Measurements from ENCODE around the gene BICD1.

BICD1 gene

GRCh38 chr12:32252199-32253073, 145.8 kb downstream of the BICD1 start:
- no peak overlapping the region for H3K4me3 ChIP-seq (ENCODE audit: low read depth, low read length)
- no peak for DNase-seq (ENCODE audit: low read depth)
- TF ChIP-seq CTCF (conservative IDR thresholded peaks at IDR 0.05; ENCODE audit: low read depth, low read length): no peak

- DNase-seq (ENCODE audit: low read depth): peak; percentile 43
- no peak overlapping the region for H3K4me3 ChIP-seq (ENCODE audit: low read depth, low read length)
- no peak for TF ChIP-seq CTCF (conservative IDR thresholded peaks at IDR 0.05; ENCODE audit: low read depth, low read length)
Measured at GRCh38 chr12:32253154-32253790, 146.6 kb downstream of the BICD1 start.

- DNase-seq (ENCODE audit: low read depth): no peak
- H3K4me3 ChIP-seq (ENCODE audit: low read depth, low read length): no peak overlapping the region
- no peak for TF ChIP-seq CTCF (conservative IDR thresholded peaks at IDR 0.05; ENCODE audit: low read depth, low read length)
Measured at GRCh38 chr12:32254260-32254956, 147.8 kb downstream of the BICD1 start.

- H3K4me3 ChIP-seq (ENCODE audit: low read depth, low read length): no peak overlapping the region
- no peak for TF ChIP-seq CTCF (conservative IDR thresholded peaks at IDR 0.05; ENCODE audit: low read depth, low read length)
- no peak for DNase-seq (ENCODE audit: low read depth)
Measured at GRCh38 chr12:32255588-32255987, 148.9 kb downstream of the BICD1 start.

GRCh38 chr12:32257695-32258496, 151.2 kb downstream of the BICD1 start:
- no peak for TF ChIP-seq CTCF (conservative IDR thresholded peaks at IDR 0.05; ENCODE audit: low read depth, low read length)
- H3K4me3 ChIP-seq (ENCODE audit: low read depth, low read length): no peak overlapping the region
- no peak for DNase-seq (ENCODE audit: low read depth)

GRCh38 chr12:32260696-32261095, 154.0 kb downstream of the BICD1 start:
- no peak for DNase-seq (ENCODE audit: low read depth)
- TF ChIP-seq CTCF (conservative IDR thresholded peaks at IDR 0.05; ENCODE audit: low read depth, low read length): no peak

More at GRCh38 chr12:32260696-32261095, 154.0 kb downstream of the BICD1 start:
- H3K4me3 ChIP-seq (ENCODE audit: low read depth, low read length): no peak overlapping the region

Data from choroid plexus epithelial cell (primary cell).